ENCODE measurements around the gene TMCO4. TPM values are rescaled to one million over a fixed set of nuclear protein-coding genes. Genes with fewer than 3 reads are reported as not detected.

Gene TMCO4
- 16.7 and 17.3 TPM in 2 replicates for total RNA-seq (2013; cell fraction: nucleolus; rRNA removed)
- total RNA-seq (2014; rRNA removed) (15.5 and 20.8 TPM in 2 replicates), total RNA-seq (2014; rRNA removed; fragmentation: Illumina TruSeq; extraction: Trizol) (8.9 and 11.6 TPM in 2 replicates), total RNA-seq (2021) (17.8 and 19.1 TPM in 2 replicates), polyA plus RNA-seq (2011; rRNA removed) (6.1 and 8.0 TPM in 2 replicates), polyA plus RNA-seq (2014; fragmentation: Illumina TruSeq; extraction: Trizol) (7.1 and 11.9 TPM in 2 replicates), polyA plus RNA-seq (2014; fragmentation: Nextera tagmentation; extraction: Ambion mirVana) (1 to 10 TPM; 2.4 to 3.1 TPM), polyA plus RNA-seq (2014; rRNA removed) (14.5 and 15.1 TPM in 2 replicates), polyA plus RNA-seq (2016; fragmentation: Nextera tagmentation; extraction: Ambion mirVana) (10 to 100 TPM; 14.0 to 14.9 TPM), polyA minus RNA-seq (2011; rRNA and poly(A)+ RNA removed) (9.6 and 16.2 TPM in 2 replicates), Bru-seq, nascent RNA (percentile 59 among the genes with signal in this experiment), BruChase-seq, experiment 1, labeled RNA remaining after a 6-hour chase (percentile 59 among the genes with signal in this experiment), BruChase-seq, experiment 2, labeled RNA remaining after a 2-hour chase (percentile 61 among the genes with signal in this experiment)
- 4.2 TPM for polyA plus RNA-seq (2011; ENCODE audit: low read depth)
- 11.9 and 13.7 TPM in 2 replicates for polyA plus RNA-seq (2011; cell fraction: cytosol; rRNA removed)
- 19.7 and 23.1 TPM in 2 replicates for polyA plus RNA-seq (2011; cell fraction: nucleus; rRNA removed)
- 7.0 and 8.2 TPM in 2 replicates for polyA plus RNA-seq (2012)
- 3.0 and 6.4 TPM in 2 replicates for polyA minus RNA-seq (2011; cell fraction: cytosol; rRNA and poly(A)+ RNA removed)
- polyA minus RNA-seq (2011; cell fraction: nucleus; rRNA and poly(A)+ RNA removed): 11.5 and 15.2 TPM in 2 replicates
- long read RNA-seq, experiment 1, partial matches to known transcripts: 0 of 5 reads
- long read RNA-seq, experiment 1, other reads (novel, unspliced or antisense): 5 of 5 reads
- long read RNA-seq, experiment 2, partial matches to known transcripts: 4 of 13 reads
- long read RNA-seq, experiment 2, other reads (novel, unspliced or antisense): 8 of 13 reads

DNA sequence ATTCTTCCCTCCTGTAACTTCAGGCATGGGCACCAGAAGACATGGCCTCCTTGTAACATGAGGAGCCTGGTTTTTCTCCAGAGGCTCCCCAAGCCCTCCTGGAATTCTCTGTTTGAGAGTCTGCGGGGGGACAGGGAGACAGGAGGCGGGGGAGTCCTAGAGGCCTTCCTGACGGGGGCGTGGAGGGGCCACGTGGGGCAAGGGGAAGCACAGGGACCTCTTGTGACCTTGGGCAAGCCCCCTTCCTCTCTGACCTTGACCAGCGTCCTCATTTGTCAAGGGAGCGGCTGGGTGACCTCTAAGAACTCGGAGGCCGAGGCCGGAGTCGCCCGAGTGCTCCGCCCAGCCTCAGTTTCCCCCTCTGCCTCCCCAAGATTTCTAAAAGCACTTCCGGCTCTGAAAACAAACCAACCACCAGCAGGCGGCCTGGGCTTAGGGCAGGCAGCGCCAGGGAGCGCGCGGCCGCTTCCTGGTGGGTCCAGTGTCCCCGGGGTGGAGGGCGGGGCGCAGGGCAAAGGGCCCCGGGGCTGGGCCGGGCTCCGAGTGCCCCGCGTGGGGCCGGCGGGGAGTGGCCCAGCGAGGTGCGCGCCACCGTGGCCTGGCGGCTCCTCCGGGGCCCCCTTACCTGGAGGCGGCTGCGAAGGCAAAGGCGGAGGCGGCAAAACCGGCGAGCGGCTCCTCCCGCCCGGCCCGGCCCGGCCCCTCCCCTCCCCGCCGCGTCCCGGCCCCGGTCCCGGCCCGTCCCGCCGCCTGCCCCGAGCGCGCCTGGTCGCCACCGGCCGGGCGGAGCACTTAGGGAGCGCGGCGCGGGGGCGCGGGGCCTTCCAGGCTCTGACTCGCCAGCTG, at the start of gene TMCO4:
TMCO4 (minus strand) TSS at position 687 of the 846 bp plus-strand sequence. CDS start 19,158 bp downstream, outside the sequence.
- SMC1A ChIA-PET (ENCODE audit: uncharacterized antibody, unreplicated experiment): no interaction called here
- H3K79me2 ChIP-seq (ENCODE audit: control insufficient read depth, insufficient read depth, low read length): peaks cover 4% of the 10 kb centered on the region
- CTCF ChIA-PET: interaction anchor here (1.1 to 1.5 kb wide), 4 partner anchors 10 to 84 kb away, joined by 3 to 8 read pairs (median 5); no protein-coding TSS in a partner anchor
- no TSS peak for BruUV-seq (replicated peaks)
- no peaks in the 10 kb centered on the region for H3K9me3 ChIP-seq (replicated peaks; ENCODE audit: control insufficient read depth, insufficient read depth, low read length)
- peak within 1 kb of the TSS; percentile 78 for H3K4me3 ChIP-seq
- H3K36me3 ChIP-seq (ENCODE audit: control insufficient read depth in 2 of 2, insufficient read depth in 2 of 2, low read length in 1 of 2): no peaks in the 10 kb centered on the region
- H3K9ac ChIP-seq (ENCODE audit: control insufficient read depth, insufficient read depth, low read length): peak within 1 kb of the TSS; percentile 83
- intact Hi-C loops (cut with micrococcal nuclease; ENCODE audit: unreplicated experiment): no loop called here
- in situ Hi-C loops (cut with MboI): no loop called here
- ATAC-seq (peak; percentile 92), FAIRE-seq (no peak), DNase-seq (ENCODE audit: low read depth, low spot score) (no peak)
- no peaks in the 10 kb centered on the region for H3K27me3 ChIP-seq (replicated peaks in 1 of 2; ENCODE audit: control insufficient read depth in 2 of 2, insufficient read depth in 2 of 2, low read length in 1 of 2)
- H3K4me1 ChIP-seq (ENCODE audit: control insufficient read depth, insufficient read depth, low read length): peaks cover 8% of the 10 kb centered on the region
- peak within 1 kb of the TSS; percentile 98 for H3K4me2 ChIP-seq (ENCODE audit: control insufficient read depth, insufficient read depth)
- RAD21 ChIA-PET (ENCODE audit: unreplicated experiment): no interaction called here
- POLR2A ChIA-PET: no interaction called here
- peak within 1 kb of the TSS; percentile 92 for H2AFZ ChIP-seq (ENCODE audit: control insufficient read depth, low read depth, low read length)
- no peaks in the 10 kb centered on the region for H4K20me1 ChIP-seq (ENCODE audit: control insufficient read depth, insufficient read depth)
- under 1% methylated on average over 20 of the region's 70 CpGs for WGBS (ENCODE audit: insufficient coverage, insufficient replicate concordance, low lambda C conversion rate, missing lambda C conversion rate)
- H3K27ac ChIP-seq (ENCODE audit: control insufficient read depth, insufficient read depth): peak within 1 kb of the TSS; percentile 84
- TF ChIP-seq, protein P1, sequence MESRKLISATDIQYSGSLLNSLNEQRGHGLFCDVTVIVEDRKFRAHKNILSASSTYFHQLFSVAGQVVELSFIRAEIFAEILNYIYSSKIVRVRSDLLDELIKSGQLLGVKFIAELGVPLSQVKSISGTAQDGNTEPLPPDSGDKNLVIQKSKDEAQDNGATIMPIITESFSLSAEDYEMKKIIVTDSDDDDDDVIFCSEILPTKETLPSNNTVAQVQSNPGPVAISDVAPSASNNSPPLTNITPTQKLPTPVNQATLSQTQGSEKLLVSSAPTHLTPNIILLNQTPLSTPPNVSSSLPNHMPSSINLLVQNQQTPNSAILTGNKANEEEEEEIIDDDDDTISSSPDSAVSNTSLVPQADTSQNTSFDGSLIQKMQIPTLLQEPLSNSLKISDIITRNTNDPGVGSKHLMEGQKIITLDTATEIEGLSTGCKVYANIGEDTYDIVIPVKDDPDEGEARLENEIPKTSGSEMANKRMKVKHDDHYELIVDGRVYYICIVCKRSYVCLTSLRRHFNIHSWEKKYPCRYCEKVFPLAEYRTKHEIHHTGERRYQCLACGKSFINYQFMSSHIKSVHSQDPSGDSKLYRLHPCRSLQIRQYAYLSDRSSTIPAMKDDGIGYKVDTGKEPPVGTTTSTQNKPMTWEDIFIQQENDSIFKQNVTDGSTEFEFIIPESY (IDR thresholded peaks at IDR 0.05): no peak
- TF ChIP-seq CBX5 (IDR thresholded peaks at IDR 0.05; ENCODE audit: low read depth): no peak
- TF ChIP-seq, protein P2, sequence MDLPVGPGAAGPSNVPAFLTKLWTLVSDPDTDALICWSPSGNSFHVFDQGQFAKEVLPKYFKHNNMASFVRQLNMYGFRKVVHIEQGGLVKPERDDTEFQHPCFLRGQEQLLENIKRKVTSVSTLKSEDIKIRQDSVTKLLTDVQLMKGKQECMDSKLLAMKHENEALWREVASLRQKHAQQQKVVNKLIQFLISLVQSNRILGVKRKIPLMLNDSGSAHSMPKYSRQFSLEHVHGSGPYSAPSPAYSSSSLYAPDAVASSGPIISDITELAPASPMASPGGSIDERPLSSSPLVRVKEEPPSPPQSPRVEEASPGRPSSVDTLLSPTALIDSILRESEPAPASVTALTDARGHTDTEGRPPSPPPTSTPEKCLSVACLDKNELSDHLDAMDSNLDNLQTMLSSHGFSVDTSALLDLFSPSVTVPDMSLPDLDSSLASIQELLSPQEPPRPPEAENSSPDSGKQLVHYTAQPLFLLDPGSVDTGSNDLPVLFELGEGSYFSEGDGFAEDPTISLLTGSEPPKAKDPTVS (IDR thresholded peaks at IDR 0.05; ENCODE audit: low read depth, low read length): no peak
- TF ChIP-seq STAT1 (conservative IDR thresholded peaks at IDR 0.05): no peak
- no peak for TF ChIP-seq SMAD5 (IDR thresholded peaks at IDR 0.05; ENCODE audit: low read depth)
- TF ChIP-seq NFIC (IDR thresholded peaks at IDR 0.05; ENCODE audit: low read depth, low read length): no peak
- TF ChIP-seq POLR2A (IDR thresholded peaks at IDR 0.05; ENCODE audit: low read depth, low read length): peak; percentile 77
- no peak for TF ChIP-seq JUNB (IDR thresholded peaks at IDR 0.05)
- no peak for TF ChIP-seq KDM1A (IDR thresholded peaks at IDR 0.05; ENCODE audit: borderline replicate concordance)
- no peak for TF ChIP-seq CREM (IDR thresholded peaks at IDR 0.05; ENCODE audit: low read depth)
- no peak for TF ChIP-seq SRF (IDR thresholded peaks at IDR 0.05; ENCODE audit: low read depth in 2 of 2, low read length in 2 of 2)
- peak; percentile 82; the same call in 1 of the 2 replicates for TF ChIP-seq ESRRA (IDR thresholded peaks at IDR 0.05; ENCODE audit: low read length)
- no peak for TF ChIP-seq NR2C2 (IDR thresholded peaks at IDR 0.05; ENCODE audit: borderline replicate concordance, control insufficient read depth, insufficient read length, low read depth)
- no peak for TF ChIP-seq EED (IDR thresholded peaks at IDR 0.05; ENCODE audit: low read depth)
- TF ChIP-seq, protein P3, sequence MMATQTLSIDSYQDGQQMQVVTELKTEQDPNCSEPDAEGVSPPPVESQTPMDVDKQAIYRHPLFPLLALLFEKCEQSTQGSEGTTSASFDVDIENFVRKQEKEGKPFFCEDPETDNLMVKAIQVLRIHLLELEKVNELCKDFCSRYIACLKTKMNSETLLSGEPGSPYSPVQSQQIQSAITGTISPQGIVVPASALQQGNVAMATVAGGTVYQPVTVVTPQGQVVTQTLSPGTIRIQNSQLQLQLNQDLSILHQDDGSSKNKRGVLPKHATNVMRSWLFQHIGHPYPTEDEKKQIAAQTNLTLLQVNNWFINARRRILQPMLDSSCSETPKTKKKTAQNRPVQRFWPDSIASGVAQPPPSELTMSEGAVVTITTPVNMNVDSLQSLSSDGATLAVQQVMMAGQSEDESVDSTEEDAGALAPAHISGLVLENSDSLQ (IDR thresholded peaks at IDR 0.05): no peak
- TF ChIP-seq YY1 (IDR thresholded peaks at IDR 0.05; ENCODE audit: low read depth, low read length): peak; percentile 6; the same call in 1 of the 2 replicates
